HG03045 (cell line): ENCODE results near the gene RAMP2.
"Not testable (repeated sequence)": the region's sequence is repeated elsewhere in the genome, so short reads cannot be mapped to it uniquely, and the experiment has no call there.

Experiments used
- ATAC-seq: cut with Tn5 transposase; IDR thresholded peaks from one replicate; pipeline ENCODE4 v1.9.1; 2021; ENCODE audit warnings: mild to moderate bottlenecking, moderate library complexity; ENCODE audit not compliant: unreplicated experiment

Gene RAMP2, protein sequence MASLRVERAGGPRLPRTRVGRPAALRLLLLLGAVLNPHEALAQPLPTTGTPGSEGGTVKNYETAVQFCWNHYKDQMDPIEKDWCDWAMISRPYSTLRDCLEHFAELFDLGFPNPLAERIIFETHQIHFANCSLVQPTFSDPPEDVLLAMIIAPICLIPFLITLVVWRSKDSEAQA

GRCh38 chr17:42760652-42761581 is at the start of gene RAMP2:
TSS of gene RAMP2 (plus strand) at chr17:42761227. CDS start at chr17:42761262, 35 bp downstream.
- ATAC-seq = no peak

GRCh38 chr17:42720996-42721583 is 39.9 kb upstream of the RAMP2 start:
- no peak for ATAC-seq

GRCh38 chr17:42723636-42724035 is 37.4 kb upstream of the RAMP2 start:
- ATAC-seq = no peak

DNA sequence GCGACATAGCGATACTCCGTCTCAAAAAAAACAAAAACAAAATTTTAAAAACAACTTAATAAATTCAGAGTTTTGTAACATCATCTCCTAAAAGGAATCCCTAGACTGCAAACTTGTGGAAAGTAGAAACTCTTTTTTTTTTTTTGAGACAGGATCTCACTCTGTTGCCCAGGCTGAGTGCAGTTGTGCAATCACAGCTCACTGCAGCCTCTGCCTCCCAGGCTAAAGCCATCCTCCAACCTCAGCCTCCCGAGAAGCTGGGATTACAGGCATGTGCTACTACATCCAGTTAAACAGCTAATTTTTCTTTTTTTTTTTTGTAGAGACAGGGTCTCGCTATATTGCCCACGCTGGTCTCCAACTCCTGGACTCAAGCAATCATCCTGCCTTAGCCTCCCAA is 35.9 kb upstream of the RAMP2 start:
- no peak for ATAC-seq

DNA sequence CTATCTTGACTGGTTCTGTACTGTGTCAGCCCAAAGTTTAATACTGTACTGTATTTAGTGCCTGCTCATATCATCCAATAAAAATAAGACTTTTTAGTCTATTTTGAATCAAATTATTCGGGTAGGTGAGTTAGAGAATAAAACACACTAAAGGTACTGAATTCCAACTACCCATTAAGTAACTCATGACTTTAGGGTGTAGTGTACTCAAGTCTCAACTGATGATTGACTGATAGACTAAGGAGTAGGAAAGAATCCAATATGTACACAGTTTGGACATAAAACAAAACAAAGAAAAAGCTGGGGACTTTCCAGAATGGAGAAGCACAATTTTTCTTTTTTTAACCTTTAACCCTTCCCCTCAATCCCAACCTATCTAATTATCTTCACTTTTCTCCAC is 20.3 kb upstream of the RAMP2 start:
- ATAC-seq = no peak

GRCh38 chr17:42742916-42743315 is 18.1 kb upstream of the RAMP2 start:
- not testable (repeated sequence) for ATAC-seq

GRCh38 chr17:42743595-42744282 is 17.3 kb upstream of the RAMP2 start:
- ATAC-seq = no peak

DNA sequence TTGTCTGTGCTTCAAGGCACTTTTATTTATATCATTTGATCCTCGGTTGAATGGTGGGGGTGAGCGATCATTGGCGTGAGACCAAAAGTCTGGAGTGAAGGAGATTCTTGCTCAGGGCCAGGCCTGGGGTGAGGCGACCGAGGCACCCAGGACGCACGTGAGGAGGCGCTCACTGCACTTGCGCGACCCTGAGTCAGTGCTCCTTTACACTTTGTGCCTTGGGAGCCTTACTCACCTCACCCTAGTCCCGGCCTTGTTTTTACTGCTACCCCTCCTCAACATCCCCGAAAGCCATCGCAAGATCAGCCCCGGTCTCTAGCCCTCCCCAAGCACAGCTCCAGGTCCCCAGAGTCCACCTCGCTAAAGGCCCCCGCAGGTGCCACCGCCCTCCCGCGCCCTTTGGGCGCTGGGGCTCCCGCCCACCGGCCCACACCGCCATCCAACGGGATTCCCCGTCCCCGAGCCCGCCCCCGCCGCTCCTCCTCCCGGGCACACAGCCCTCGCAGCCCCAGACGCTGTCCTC is 16.7 kb upstream of the RAMP2 start:
- ATAC-seq = peak; percentile 57

DNA sequence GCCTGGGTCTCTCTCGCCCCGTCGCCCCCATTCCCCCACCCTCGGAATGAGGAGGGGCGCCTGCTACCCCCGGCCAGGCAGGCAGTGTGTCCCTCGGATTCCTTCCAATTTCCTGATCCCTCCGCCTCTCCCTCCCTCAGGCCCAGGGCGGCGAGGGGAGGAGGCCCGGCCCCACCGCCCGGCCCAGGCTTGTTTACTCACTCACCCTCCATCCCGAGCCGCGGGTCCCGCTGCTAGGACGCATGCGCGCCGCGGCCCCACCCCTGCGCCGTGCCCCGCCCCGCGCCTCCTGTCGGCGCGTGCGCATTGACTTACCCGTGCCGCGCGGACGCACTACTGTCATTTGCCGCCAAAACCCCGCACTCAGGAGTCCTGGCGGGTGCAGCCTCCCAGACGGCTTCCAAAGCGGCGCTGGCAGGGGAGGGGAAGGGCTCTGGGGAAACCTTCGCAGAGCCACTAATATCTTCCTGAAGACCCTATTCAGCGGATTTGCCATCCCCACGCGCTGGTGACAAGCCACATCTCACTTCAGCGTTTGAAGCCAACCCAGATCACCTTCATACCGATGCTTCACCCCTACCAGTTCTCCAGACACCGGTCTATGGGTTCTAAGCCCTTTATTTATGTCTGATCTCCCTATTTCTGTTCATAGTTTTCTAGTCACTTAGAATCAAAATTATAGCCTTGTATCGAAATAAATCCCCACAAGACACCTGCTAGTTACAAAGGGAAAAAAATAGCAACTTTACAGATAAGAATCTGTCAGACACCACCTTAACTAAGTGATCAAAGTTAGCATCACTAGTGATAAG is 16.0 kb upstream of the RAMP2 start, which contains the start of gene EZH1:
EZH1 (minus strand) TSS at position 235 of the 812 bp plus-strand sequence. CDS start 16,099 bp downstream, outside the sequence.
- ATAC-seq = peak; percentile 80

GRCh38 chr17:42748202-42748907 is 12.7 kb upstream of the RAMP2 start:
- ATAC-seq = no peak

DNA sequence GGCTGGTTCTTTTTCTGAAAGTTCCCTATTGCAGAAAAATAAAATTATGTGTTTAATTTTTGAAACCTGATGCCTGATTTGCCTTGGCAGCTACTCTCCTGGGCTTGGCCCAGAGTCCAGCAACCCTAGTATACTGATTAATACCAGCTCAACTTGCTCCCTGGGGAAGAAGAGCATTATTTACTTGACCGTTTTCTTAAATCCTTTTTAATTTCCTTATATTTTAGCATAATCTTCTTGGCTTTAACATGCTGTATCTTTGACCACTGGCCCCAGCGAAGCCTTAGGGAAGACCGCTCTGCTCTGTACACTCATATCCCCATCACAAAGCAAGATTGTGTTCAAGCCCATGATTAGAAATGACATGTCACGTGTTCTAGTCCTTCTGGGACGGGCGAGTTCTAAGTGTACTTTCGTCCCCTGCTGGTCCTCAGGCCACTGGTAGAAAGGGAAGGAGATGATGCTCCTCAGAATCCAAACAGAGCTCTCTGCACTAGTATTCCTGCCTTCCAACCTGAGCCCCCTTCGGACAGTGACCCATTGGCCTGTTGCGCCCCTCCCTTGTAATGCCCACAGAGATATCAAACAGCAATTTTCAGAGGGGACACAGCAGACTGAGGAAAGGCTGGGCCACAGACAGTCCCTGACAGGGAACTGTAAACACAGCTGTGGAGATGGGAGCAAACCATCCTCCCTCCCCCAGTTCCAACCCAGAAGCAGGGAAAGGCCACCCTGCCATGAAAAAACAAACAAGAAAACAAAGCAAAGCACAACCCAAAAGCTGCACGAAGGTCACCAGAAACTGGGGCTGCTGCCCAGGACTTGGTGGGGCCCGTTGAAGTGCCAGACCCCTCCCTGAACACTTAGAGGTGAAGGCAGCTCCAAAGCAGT is 11.9 kb upstream of the RAMP2 start:
- no peak for ATAC-seq

DNA sequence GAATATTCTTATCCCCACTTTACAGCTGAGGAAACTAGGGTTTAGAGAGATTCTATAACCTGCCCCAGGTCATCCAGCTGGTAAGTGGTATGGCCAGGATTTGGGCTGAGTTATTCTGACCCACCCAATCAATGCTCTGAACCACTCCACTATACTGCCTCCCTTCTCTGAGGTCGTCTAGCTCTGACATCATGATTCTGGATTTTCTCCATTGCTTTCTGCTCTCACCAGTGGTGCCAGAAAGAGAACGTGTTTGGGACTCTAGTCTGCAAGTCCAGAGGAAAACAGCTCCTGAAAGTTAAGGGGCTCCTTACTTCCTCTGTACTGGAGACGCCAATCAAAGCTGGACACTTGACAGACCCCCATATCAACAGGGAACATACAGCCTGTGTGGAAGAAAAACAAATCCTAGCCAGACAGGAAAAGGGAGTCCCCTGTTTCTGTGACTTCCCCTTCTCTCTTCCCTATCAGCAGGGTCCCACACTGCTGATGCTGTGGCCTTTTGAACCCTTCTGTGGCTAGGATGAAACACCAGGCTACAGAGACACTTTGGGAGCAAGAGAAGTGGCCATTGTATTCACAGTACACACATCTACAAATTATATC is 10.2 kb upstream of the RAMP2 start:
- no peak for ATAC-seq

DNA sequence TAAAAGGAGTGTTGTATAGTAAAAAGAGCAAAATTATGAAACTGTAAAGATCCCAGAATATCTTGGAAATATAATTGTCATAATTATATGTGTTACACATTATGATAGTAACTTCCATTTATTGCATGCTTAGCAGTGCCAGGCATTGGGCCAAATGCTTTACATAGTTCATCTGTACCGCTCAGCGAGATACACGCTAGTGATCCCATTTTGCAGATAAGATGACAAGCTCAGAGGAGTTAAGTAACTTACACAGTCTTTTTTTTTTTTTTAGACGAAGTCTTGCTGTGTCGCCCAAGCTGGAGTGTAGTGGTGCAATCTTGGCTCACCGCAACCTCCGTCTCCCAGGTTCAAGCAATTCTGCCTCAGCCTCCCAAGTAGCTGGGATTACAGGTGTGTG is 9.4 kb upstream of the RAMP2 start:
- no peak for ATAC-seq

DNA sequence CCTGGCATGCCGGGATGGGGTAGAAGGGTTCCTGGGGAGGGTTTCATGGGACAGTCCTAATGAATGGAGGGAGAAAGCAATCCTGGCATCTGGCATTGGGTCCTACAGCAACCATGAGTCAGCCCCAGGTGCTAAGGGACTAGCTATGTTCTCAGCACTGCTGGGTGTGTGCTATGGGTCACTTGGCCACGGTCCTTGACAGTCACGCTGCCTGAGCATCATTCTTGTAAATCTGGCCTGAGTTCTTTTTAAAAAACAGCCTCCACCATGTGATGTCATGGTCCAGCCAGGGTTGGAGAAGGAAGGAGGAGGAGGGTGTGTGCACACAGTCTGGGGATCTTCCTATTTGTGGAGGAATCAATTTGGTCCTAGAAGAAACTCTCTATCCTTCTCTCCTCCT is 6.2 kb upstream of the RAMP2 start:
- no peak for ATAC-seq

DNA sequence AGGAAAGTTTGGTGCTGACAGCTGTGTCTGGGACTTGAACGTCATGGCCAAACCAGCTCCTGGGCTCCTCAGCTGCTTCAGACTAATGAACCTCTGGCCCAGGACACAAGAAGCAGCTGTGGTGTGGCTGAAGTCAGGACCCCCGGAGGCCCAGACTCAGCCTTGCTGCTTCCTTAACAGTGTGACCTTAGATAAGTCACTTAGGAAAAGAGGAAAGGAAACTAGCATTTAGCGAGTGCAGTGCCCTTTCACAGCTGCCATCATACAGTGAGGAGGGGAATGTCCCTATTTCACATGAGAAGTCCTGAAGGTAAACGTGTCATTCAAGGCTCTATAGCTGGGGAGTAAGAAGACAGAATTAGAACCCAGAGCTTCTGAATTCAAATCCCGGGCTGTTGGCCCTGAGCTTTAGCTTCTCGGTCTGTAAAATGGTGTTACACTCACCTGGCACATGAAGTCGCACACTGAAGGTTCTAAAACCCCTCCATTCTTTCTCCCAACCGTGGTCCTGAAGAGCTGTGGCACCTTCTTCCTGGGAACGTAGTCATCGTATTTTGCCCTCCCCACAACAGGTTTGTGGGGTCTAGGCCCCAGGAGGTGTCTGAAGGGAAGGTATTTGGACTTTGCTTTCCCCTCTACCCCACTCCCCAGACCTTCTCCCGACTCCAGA is 910 bp upstream of the RAMP2 start:
- no peak for ATAC-seq

GRCh38 chr17:42761638-42762037 is 611 bp downstream of the RAMP2 start:
- ATAC-seq = no peak

DNA sequence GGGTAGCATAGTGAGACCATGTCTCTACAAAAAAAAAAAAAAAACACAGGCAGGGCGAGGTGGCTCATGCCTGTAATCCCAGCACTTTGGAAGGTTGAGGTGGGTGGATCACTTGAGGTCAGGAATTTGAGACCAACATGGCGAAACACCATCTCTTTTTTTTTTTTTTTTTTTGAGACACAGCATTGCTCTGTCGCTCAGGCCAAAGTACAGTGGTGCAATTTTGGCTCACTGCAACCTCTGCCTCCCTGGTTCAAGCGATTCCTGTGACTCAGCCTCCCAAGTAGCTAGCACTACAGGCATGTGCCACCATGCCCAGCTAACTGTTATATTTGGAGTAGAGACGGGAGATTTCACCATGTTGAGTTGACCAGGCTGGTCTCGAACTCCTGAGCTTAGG is 5.1 kb downstream of the RAMP2 start:
- no peak for ATAC-seq

DNA sequence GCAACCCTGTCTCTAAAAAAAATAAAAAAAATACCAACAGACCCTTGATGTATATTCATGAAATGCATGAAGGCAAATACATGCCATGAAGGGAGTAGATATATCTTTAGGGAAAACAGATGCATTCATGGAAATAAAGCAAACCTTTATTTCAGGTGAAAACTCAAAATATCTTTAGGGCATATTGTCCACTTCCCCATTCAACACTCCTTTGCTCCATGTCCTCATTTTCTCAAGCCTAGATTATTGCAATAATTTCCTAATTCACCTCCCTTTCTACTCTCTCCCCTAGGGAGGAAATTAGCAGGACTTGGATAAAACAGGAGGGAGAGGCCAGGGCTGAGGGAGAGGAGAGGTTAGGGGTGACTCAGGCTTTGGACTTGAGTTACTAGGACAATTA is 6.5 kb downstream of the RAMP2 start:
- ATAC-seq = no peak
